Posterior cingulate gyrus (tissue), 11 donors: ENCODE measurements around the gene FDX1.

Experiments
- DNase-seq, 10 donors: peaks; one replicate each; pipeline versions ENCODE4 v3.0.0 to v3.0.0-alpha.2; 2020 to 2021; ENCODE audit warnings: mixed read lengths in 3 of 10
- intact Hi-C: fragments of 100-400 bp; cut with DNase I; formaldehyde crosslinking; loops from one replicate; pipeline ENCODE4 v1.15.1; 2023

Gene FDX1

GRCh38 chr11:110430267-110431050 is 711 bp downstream of the FDX1 start:
- DNase-seq: peak in 6 of 10 donors; percentile 19 to 83 (median 37)
- intact Hi-C loops: loop anchor here (5.0 to 10.0 kb wide), 4 partner anchors 133 to 1014 kb away; partner anchors contain the start of genes RDX and ZC3H12C

- DNase-seq: no peak
- intact Hi-C loops: loop anchor here (5.0 to 10.0 kb wide), 4 partner anchors 134 to 1014 kb away; partner anchors contain the start of genes RDX and ZC3H12C
Measured at GRCh38 chr11:110431051-110431672, 1.4 kb downstream of the FDX1 start.

GRCh38 chr11:110431674-110432073 is 1.9 kb downstream of the FDX1 start:
- intact Hi-C loops: loop anchor here (5.0 to 10.0 kb wide), 4 partner anchors 134 to 1013 kb away; partner anchors contain the start of genes RDX and ZC3H12C
- DNase-seq: no peak

- no peak for DNase-seq
- intact Hi-C loops: loop anchor here (5.0 to 10.0 kb wide), 4 partner anchors 136 to 1012 kb away; partner anchors contain the start of genes RDX and ZC3H12C
Measured at GRCh38 chr11:110432713-110433392, 3.1 kb downstream of the FDX1 start.

- DNase-seq: no peak
- intact Hi-C loops: loop anchor here (2.0 to 10.0 kb wide), 5 partner anchors 136 to 1011 kb away; partner anchors contain the start of genes RDX and ZC3H12C
Measured at GRCh38 chr11:110433393-110434333, 3.9 kb downstream of the FDX1 start.

- DNase-seq: no peak
- intact Hi-C loops: loop anchor here (2.0 to 10.0 kb wide), 5 partner anchors 138 to 1010 kb away; partner anchors contain the start of genes RDX and ZC3H12C
Measured at GRCh38 chr11:110434952-110435779, 5.4 kb downstream of the FDX1 start.

- DNase-seq: no peak
- intact Hi-C loops: loop anchor here (2.0 to 10.0 kb wide), 2 partner anchors 235 to 1009 kb away; no protein-coding TSS in a partner anchor
Measured at GRCh38 chr11:110435780-110436717, 6.3 kb downstream of the FDX1 start.

GRCh38 chr11:110438017-110438416 is 8.3 kb downstream of the FDX1 start:
- intact Hi-C loops: loop anchor here (10.0 kb wide), 1 partner anchor 1007 kb away; no protein-coding TSS in a partner anchor
- no peak for DNase-seq

GRCh38 chr11:110445437-110445836 is 15.7 kb downstream of the FDX1 start:
- DNase-seq: no peak
- intact Hi-C loops: loop anchor here (5.0 kb wide), 1 partner anchor 787 kb away; no protein-coding TSS in a partner anchor

- DNase-seq: no peak
- intact Hi-C loops: loop anchor here (5.0 kb wide), 1 partner anchor 786 kb away; no protein-coding TSS in a partner anchor
Measured at GRCh38 chr11:110446061-110446460, 16.3 kb downstream of the FDX1 start.

GRCh38 chr11:110446594-110446993 is 16.8 kb downstream of the FDX1 start:
- DNase-seq: no peak
- intact Hi-C loops: loop anchor here (5.0 kb wide), 1 partner anchor 786 kb away; no protein-coding TSS in a partner anchor

- intact Hi-C loops: loop anchor here (5.0 kb wide), 1 partner anchor 785 kb away; no protein-coding TSS in a partner anchor
- no peak for DNase-seq
Measured at GRCh38 chr11:110447343-110447742, 17.6 kb downstream of the FDX1 start.

GRCh38 chr11:110447897-110448745 is 18.4 kb downstream of the FDX1 start:
- intact Hi-C loops: loop anchor here (5.0 kb wide), 1 partner anchor 784 kb away; no protein-coding TSS in a partner anchor

GRCh38 chr11:110450246-110450645 is 20.5 kb downstream of the FDX1 start:
- DNase-seq: no peak
- intact Hi-C loops: no loop called here

More at GRCh38 chr11:110447897-110448745, 18.4 kb downstream of the FDX1 start:
- DNase-seq: no peak

GRCh38 chr11:110452720-110453119 is 23.0 kb downstream of the FDX1 start:
- no peak for DNase-seq
- intact Hi-C loops: no loop called here

GRCh38 chr11:110453684-110454354 is 24.1 kb downstream of the FDX1 start:
- intact Hi-C loops: no loop called here
- no peak for DNase-seq
